H9 (cell line): ENCODE measurements around the gene TCF4. TPM values are rescaled to one million over a fixed set of nuclear protein-coding genes. Genes with fewer than 3 reads are reported as not detected.

Experiments
- DNase-seq: peaks from one replicate; pipeline ENCODE4 v3.0.0-alpha.2; 2017
- H2AFZ ChIP-seq: one replicate; pipeline ENCODE4 v1.6.1; 2013; ENCODE audit warnings: mild to moderate bottlenecking, low read length, control low read depth, moderate library complexity
- H2AK5ac ChIP-seq: 2 replicates; pipeline ENCODE4 v1.6.1; 2013; ENCODE audit warnings: low read length, control low read depth, mixed read lengths; ENCODE audit not compliant: insufficient read length
- H2BK120ac ChIP-seq: one replicate; pipeline ENCODE4 v1.6.1; 2013; ENCODE audit warnings: low read depth, mild to moderate bottlenecking, low read length, control low read depth, inconsistent platforms; ENCODE audit not compliant: poor library complexity, severe bottlenecking
- H2BK12ac ChIP-seq: 2 replicates; pipeline ENCODE4 v1.6.1; 2013; ENCODE audit warnings: low read length, control low read depth, mixed read lengths, low read depth; ENCODE audit not compliant: insufficient read length
- H2BK15ac ChIP-seq: 2 replicates; pipeline ENCODE4 v1.6.1; 2013; ENCODE audit warnings: low read depth, low read length, control low read depth
- H2BK20ac ChIP-seq: one replicate; pipeline ENCODE4 v1.6.1; 2013; ENCODE audit warnings: low read depth, mild to moderate bottlenecking, low read length, control low read depth, inconsistent platforms; ENCODE audit not compliant: poor library complexity, severe bottlenecking
- H2BK5ac ChIP-seq: 2 replicates; pipeline ENCODE4 v1.6.1; 2013; ENCODE audit warnings: low read length, control low read depth, mixed read lengths; ENCODE audit not compliant: insufficient read length
- H3K14ac ChIP-seq: 2 replicates; pipeline ENCODE4 v1.6.1; 2013; ENCODE audit warnings: low read length, control low read depth; ENCODE audit not compliant: insufficient read depth
- H3K18ac ChIP-seq: 2 replicates; pipeline ENCODE4 v1.6.1; 2013; ENCODE audit warnings: low read depth, mild to moderate bottlenecking, mixed read lengths, low read length, control low read depth; ENCODE audit not compliant: insufficient read length
- H3K23ac ChIP-seq: 2 replicates; pipeline ENCODE4 v1.6.1; 2013; ENCODE audit warnings: low read length, control low read depth, mixed read lengths, low read depth; ENCODE audit not compliant: insufficient read length
- H3K23me2 ChIP-seq: 2 replicates; pipeline ENCODE4 v1.6.1; 2013; ENCODE audit warnings: low read depth, mild to moderate bottlenecking, mixed read lengths, low read length, control low read depth; ENCODE audit not compliant: insufficient read length, poor library complexity, severe bottlenecking
- H3K27ac ChIP-seq: 2 replicates; pipeline ENCODE4 v1.5.1; 2013; ENCODE audit warnings: low read length, control low read depth, mixed read lengths, low read depth; ENCODE audit not compliant: insufficient read length
- H3K27me3 ChIP-seq: 2 replicates; pipeline ENCODE4 v1.6.1; 2013; ENCODE audit warnings: low read length, control low read depth, inconsistent platforms; ENCODE audit not compliant: insufficient read depth
- H3K4ac ChIP-seq: 2 replicates; pipeline ENCODE4 v1.6.1; 2013; ENCODE audit warnings: low read depth, mild to moderate bottlenecking, control low read depth, inconsistent platforms, low read length, moderate library complexity
- H3K4me1 ChIP-seq: 2 replicates; pipeline ENCODE4 v1.6.1; 2013; ENCODE audit warnings: low read length, control low read depth, inconsistent platforms; ENCODE audit not compliant: insufficient read depth
- H3K4me2 ChIP-seq: 2 replicates; pipeline ENCODE4 v1.6.1; 2013; ENCODE audit warnings: low read length, control low read depth, mixed read lengths; ENCODE audit not compliant: insufficient read length, insufficient read depth
- H3K56ac ChIP-seq: 2 replicates; pipeline ENCODE4 v1.6.1; 2013; ENCODE audit warnings: low read depth, mild to moderate bottlenecking, mixed read lengths, low read length, control low read depth; ENCODE audit not compliant: insufficient read length
- H3K79me1 ChIP-seq: 2 replicates; pipeline ENCODE4 v1.6.1; 2013; ENCODE audit warnings: low read depth, mild to moderate bottlenecking, moderate library complexity, low read length, control low read depth, inconsistent platforms; ENCODE audit not compliant: insufficient read depth, poor library complexity, severe bottlenecking
- H3K79me2 ChIP-seq: 2 replicates; pipeline ENCODE4 v1.6.1; 2013; ENCODE audit warnings: low read length, control low read depth, inconsistent platforms; ENCODE audit not compliant: insufficient read depth
- H3K9ac ChIP-seq: 2 replicates; pipeline ENCODE4 v1.6.1; 2013; ENCODE audit warnings: low read length, control low read depth, mixed read lengths; ENCODE audit not compliant: insufficient read length; ENCODE audit errors: extremely low read depth
- H3K9me3 ChIP-seq: one replicate; pipeline ENCODE4 v1.6.1; 2013; ENCODE audit warnings: low read depth, low read length, inconsistent platforms; ENCODE audit not compliant: control insufficient read depth
- H3T11ph ChIP-seq: one replicate; pipeline ENCODE4 v1.6.1; 2013; ENCODE audit warnings: mild to moderate bottlenecking, low read length, control low read depth, inconsistent platforms
- H4K20me1 ChIP-seq: one replicate; pipeline ENCODE4 v1.6.1; 2013; ENCODE audit not compliant: control insufficient read depth, insufficient read length, insufficient read depth
- H4K5ac ChIP-seq: 2 replicates; pipeline ENCODE4 v1.6.1; 2013; ENCODE audit warnings: low read depth, mild to moderate bottlenecking, mixed read lengths, low read length, control low read depth; ENCODE audit not compliant: insufficient read length
- H4K8ac ChIP-seq: replicated peaks from 2 replicates; pipeline ENCODE4 v1.6.1; 2013; ENCODE audit warnings: low read length, control low read depth, mixed read lengths, low read depth; ENCODE audit not compliant: insufficient read length
- H4K91ac ChIP-seq: 2 replicates; pipeline ENCODE4 v1.6.1; 2013; ENCODE audit warnings: low read depth, mild to moderate bottlenecking, moderate library complexity, mixed read lengths, low read length, control low read depth; ENCODE audit not compliant: insufficient read length
- H3K27ac Mint-ChIP-seq, 3 experiments: 2 replicates in 2 of 3; 3 replicates in 1 of 3; pipeline ENCODE4 v1.8.0; 2020 to 2021; ENCODE audit warnings: mixed read lengths in 3 of 3, mild to moderate bottlenecking in 1 of 3, moderate library complexity in 1 of 3
- H3K27me3 Mint-ChIP-seq: 2 replicates; pipeline ENCODE4 v1.8.0; 2021; ENCODE audit warnings: low read depth, mild to moderate bottlenecking, moderate library complexity, mixed read lengths
- H3K36me3 Mint-ChIP-seq, 3 experiments: 2 replicates in 2 of 3; 3 replicates in 1 of 3; pipeline ENCODE4 v1.8.0; 2020 to 2021; ENCODE audit warnings: low read depth in 3 of 3, mixed read lengths in 3 of 3; ENCODE audit not compliant: insufficient read depth in 1 of 3
- H3K4me1 Mint-ChIP-seq, 2 experiments: 2 replicates each; pipeline ENCODE4 v1.8.0; 2020; ENCODE audit warnings: mixed read lengths in 2 of 2
- H3K4me3 Mint-ChIP-seq, 2 experiments: 2 replicates in 1 of 2; 3 replicates in 1 of 2; pipeline ENCODE4 v1.8.0; 2020 to 2021; ENCODE audit warnings: mild to moderate bottlenecking in 2 of 2, mixed read lengths in 2 of 2, moderate library complexity in 1 of 2
- H3K9me3 Mint-ChIP-seq, 2 experiments: 2 replicates in 1 of 2; 3 replicates in 1 of 2; pipeline ENCODE4 v1.8.0; 2020; ENCODE audit warnings: mild to moderate bottlenecking in 2 of 2, mixed read lengths in 2 of 2, moderate library complexity in 1 of 2
- CTCF ChIP-seq: fragments of 200-600 bp; sonication (generic); conservative IDR thresholded peaks from 3 replicates; pipeline ENCODE4 v1.8.0; 2021; ENCODE audit warnings: antibody characterized with exemption, mild to moderate bottlenecking
- total RNA-seq: library from RNA; stranded (reverse); gene quantifications from 2 replicates; pipeline ENCODE4 v1.2.1, GENCODE V29; 2021

The TCF4 gene
- total RNA-seq, 1 experiment from 2014 or later = 99.4 TPM

DNA sequence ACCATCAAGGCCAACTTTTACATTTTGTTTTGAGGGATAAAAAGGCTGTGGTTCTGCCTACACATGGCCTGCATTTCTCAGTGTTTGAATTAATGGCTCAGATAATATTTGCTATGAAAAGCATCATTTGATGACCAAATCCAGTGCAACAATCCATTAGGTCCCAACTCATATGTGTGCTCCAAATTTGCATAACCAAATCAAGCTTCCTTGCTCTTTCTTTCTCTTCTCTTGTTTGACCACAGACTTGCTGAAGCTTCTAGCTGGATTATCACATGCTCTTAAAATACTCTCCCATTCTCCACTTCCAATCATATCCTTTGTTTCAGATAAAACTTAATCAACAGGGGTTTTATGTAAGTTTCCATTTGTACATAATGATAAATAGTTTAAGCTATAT is 147.0 kb downstream of the TCF4 start:
- H3K14ac ChIP-seq = no peak overlapping the region
- no peak overlapping the region for H4K5ac ChIP-seq
- no peaks in the 10 kb centered on the region for H4K20me1 ChIP-seq
- H2BK120ac ChIP-seq = no peak overlapping the region
- no peaks in the 10 kb centered on the region for H3K27me3 ChIP-seq
- no peak overlapping the region for H3K23ac ChIP-seq
- Mint-ChIP-seq H3K4me3 (no peak overlapping the region), H3K4me1 (peaks cover 53 to 63% of the 10 kb centered on the region in 2 experiments), H3K36me3 (peaks cover 6 to 11% (median 10%) of the 10 kb centered on the region in 3 experiments; a peak in 5 of 7 replicates), H3K27ac (peak overlapping the region in 2 of 3 experiments; percentile 1 to 67; a peak in 3 of 7 replicates), H3K27me3 (no peaks in the 10 kb centered on the region), H3K9me3 (peaks cover 0 to 6% of the 10 kb centered on the region in 2 experiments; a peak in 2 of 5 replicates)
- DNase-seq = no peak
- H3K18ac ChIP-seq = no peak overlapping the region
- H2BK5ac ChIP-seq = no peak overlapping the region
- H3K23me2 ChIP-seq = no peaks in the 10 kb centered on the region
- H2AFZ ChIP-seq = no peak overlapping the region
- H3K9ac ChIP-seq = no peak overlapping the region
- peaks cover 20% of the 10 kb centered on the region; the same call in 1 of the 2 replicates for H3K79me2 ChIP-seq
- H4K91ac ChIP-seq = no peak overlapping the region
- no peak overlapping the region for H3K56ac ChIP-seq
- no peak overlapping the region for H2AK5ac ChIP-seq
- no peak overlapping the region for H4K8ac ChIP-seq
- no peaks in the 10 kb centered on the region for H3K9me3 ChIP-seq
- TF ChIP-seq CTCF = no peak
- no peak overlapping the region for H3K27ac ChIP-seq
- no peak overlapping the region for H2BK12ac ChIP-seq
- no peak overlapping the region for H3K4ac ChIP-seq
- no peak overlapping the region for H2BK15ac ChIP-seq
- H3K79me1 ChIP-seq = peaks cover 4% of the 10 kb centered on the region
- H2BK20ac ChIP-seq = no peak overlapping the region
- H3T11ph ChIP-seq = no peak overlapping the region
- no peak overlapping the region for H3K4me2 ChIP-seq
- peaks cover 15% of the 10 kb centered on the region for H3K4me1 ChIP-seq
